HEK293 (cell line): ENCODE measurements around the gene IRF2.

ENCODE experiments used
- CTCF ChIA-PET: fragments of 350-600 bp; formaldehyde crosslinking; extraction: SDS; loops from one replicate; lab custom pipeline; 2021; ENCODE audit warnings: antibody characterized with exemption; lab: Yijun Ruan, JAX
- POLR2A ChIA-PET: fragments of 300-600 bp; formaldehyde crosslinking; extraction: SDS; loops from one replicate; lab custom pipeline; 2020; ENCODE audit warnings: antibody characterized with exemption, inconsistent platforms; lab: Yijun Ruan, JAX
- H3K27ac ChIP-seq: fragments of 200-500 bp; sonication (Bioruptor generic); 2 replicates; pipeline ENCODE4 v1.5.1; 2014; ENCODE audit warnings: low read depth, low read length, control low read depth, inconsistent platforms; ENCODE audit errors: extremely low read depth
- H3K36me3 ChIP-seq, 2 experiments: fragments of 200-500 bp in 1 of 2; sonication (Bioruptor generic) in 1 of 2; 1 replicate in 1 of 2; 2 replicates in 1 of 2; pipeline ENCODE4 v1.5.1; 2014 to 2017; ENCODE audit warnings: inconsistent platforms in 2 of 2, low read length in 2 of 2; ENCODE audit not compliant: control insufficient read depth in 2 of 2, insufficient read depth in 1 of 2
- H3K4me1 ChIP-seq: fragments of 200-500 bp; sonication (Bioruptor generic); 2 replicates; pipeline ENCODE4 v1.5.1; 2014; ENCODE audit warnings: mild to moderate bottlenecking, low read length, inconsistent platforms; ENCODE audit not compliant: control insufficient read depth, insufficient read depth
- H3K4me3 ChIP-seq: 2 replicates; pipeline ENCODE4 v1.5.1; 2011; ENCODE audit warnings: low read depth, mild to moderate bottlenecking, control low read depth, low read length, moderate library complexity
- H3K9me3 ChIP-seq: fragments of 200-500 bp; sonication (Bioruptor generic); 2 replicates; pipeline ENCODE4 v1.5.1; 2014; ENCODE audit warnings: low read depth, low read length, inconsistent platforms; ENCODE audit not compliant: control insufficient read depth, insufficient read depth
- HOXD13 ChIP-seq: sonication (generic); formaldehyde crosslinking; IDR thresholded peaks from 2 replicates; pipeline ENCODE4 v1.8.0; 2022; ENCODE audit warnings: missing genetic modification reagents, borderline replicate concordance
- KLF1 ChIP-seq: fragments of 450-650 bp; formaldehyde crosslinking; IDR thresholded peaks from 2 replicates; pipeline ENCODE4 v1.5.1; 2016; ENCODE audit warnings: missing biosample characterization, missing genetic modification characterization
- MYNN ChIP-seq: fragments of 450-650 bp; formaldehyde crosslinking; IDR thresholded peaks from 2 replicates; pipeline ENCODE4 v1.5.1; 2016; ENCODE audit warnings: missing biosample characterization, missing genetic modification characterization, borderline replicate concordance
- MZF1 ChIP-seq: fragments of 450-650 bp; formaldehyde crosslinking; IDR thresholded peaks from 2 replicates; pipeline ENCODE4 v1.5.1; 2017; ENCODE audit warnings: missing biosample characterization, missing genetic modification characterization, borderline replicate concordance
- ZNF223 ChIP-seq: fragments of 450-650 bp; formaldehyde crosslinking; IDR thresholded peaks from 2 replicates; pipeline ENCODE4 v1.5.1; 2016; ENCODE audit warnings: missing biosample characterization, missing genetic modification characterization
- ZNF23 ChIP-seq: fragments of 450-650 bp; formaldehyde crosslinking; IDR thresholded peaks from 2 replicates; pipeline ENCODE4 v1.5.1; 2016; ENCODE audit warnings: missing biosample characterization, missing genetic modification characterization, borderline replicate concordance
- ZNF292 ChIP-seq: fragments of 450-650 bp; formaldehyde crosslinking; IDR thresholded peaks from 2 replicates; pipeline ENCODE4 v1.5.1; 2016; ENCODE audit warnings: low read depth, missing biosample characterization, missing genetic modification characterization, borderline replicate concordance
- ZNF510 ChIP-seq: fragments of 450-650 bp; formaldehyde crosslinking; IDR thresholded peaks from 2 replicates; pipeline ENCODE4 v1.5.1; 2018; ENCODE audit warnings: mild to moderate bottlenecking, missing genetic modification characterization, missing biosample characterization; ENCODE audit not compliant: insufficient replicate concordance
- ZNF560 ChIP-seq: fragments of 450-650 bp; formaldehyde crosslinking; IDR thresholded peaks from 2 replicates; pipeline ENCODE4 v1.5.1; 2017; ENCODE audit warnings: missing biosample characterization, missing genetic modification characterization, borderline replicate concordance
- ZNF571 ChIP-seq: fragments of 450-650 bp; formaldehyde crosslinking; IDR thresholded peaks from 2 replicates; pipeline ENCODE4 v1.5.0; 2017; ENCODE audit warnings: missing biosample characterization, missing genetic modification characterization
- ZNF610 ChIP-seq: fragments of 450-650 bp; formaldehyde crosslinking; IDR thresholded peaks from 2 replicates; pipeline ENCODE4 v1.5.1; 2016; ENCODE audit warnings: missing biosample characterization, missing genetic modification characterization, borderline replicate concordance
- ZNF660 ChIP-seq: fragments of 450-650 bp; IDR thresholded peaks from 2 replicates; pipeline ENCODE4 v1.5.1; 2018; ENCODE audit warnings: missing biosample characterization, mild to moderate bottlenecking, missing genetic modification characterization
- ZNF792 ChIP-seq: fragments of 450-650 bp; formaldehyde crosslinking; IDR thresholded peaks from 2 replicates; pipeline ENCODE4 v1.5.1; 2016; ENCODE audit warnings: missing biosample characterization, missing genetic modification characterization
- ZNF830 ChIP-seq: fragments of 450-650 bp; IDR thresholded peaks from 2 replicates; pipeline ENCODE4 v1.5.0; 2018; ENCODE audit warnings: missing biosample characterization, missing genetic modification characterization, low read depth, mild to moderate bottlenecking, moderate library complexity
- TF ChIP-seq, protein P1 (sequence below): fragments of 450-650 bp; formaldehyde crosslinking; optimal IDR thresholded peaks from 2 replicates; pipeline ENCODE3; 2016; ENCODE audit warnings: missing biosample characterization, mild to moderate bottlenecking, missing genetic modification characterization
- TF ChIP-seq, protein P2 (sequence below): fragments of 450-650 bp; formaldehyde crosslinking; IDR thresholded peaks from 2 replicates; pipeline ENCODE4 v1.5.1; 2016; ENCODE audit warnings: missing biosample characterization, missing genetic modification characterization
- TF ChIP-seq, protein P3 (sequence below): fragments of 450-650 bp; IDR thresholded peaks from 2 replicates; pipeline ENCODE4 v1.5.1; 2018; ENCODE audit warnings: missing biosample characterization, missing genetic modification characterization
- TF ChIP-seq, protein P4 (sequence below): fragments of 450-650 bp; formaldehyde crosslinking; IDR thresholded peaks from 2 replicates; pipeline ENCODE4 v1.5.1; 2016; ENCODE audit warnings: missing biosample characterization, missing genetic modification characterization
- TF ChIP-seq, protein P5 (sequence below): fragments of 450-650 bp; formaldehyde crosslinking; IDR thresholded peaks from 2 replicates; pipeline ENCODE4 v1.5.1; 2016; ENCODE audit warnings: missing biosample characterization, missing genetic modification characterization, borderline replicate concordance

IRF2 gene

DNA sequence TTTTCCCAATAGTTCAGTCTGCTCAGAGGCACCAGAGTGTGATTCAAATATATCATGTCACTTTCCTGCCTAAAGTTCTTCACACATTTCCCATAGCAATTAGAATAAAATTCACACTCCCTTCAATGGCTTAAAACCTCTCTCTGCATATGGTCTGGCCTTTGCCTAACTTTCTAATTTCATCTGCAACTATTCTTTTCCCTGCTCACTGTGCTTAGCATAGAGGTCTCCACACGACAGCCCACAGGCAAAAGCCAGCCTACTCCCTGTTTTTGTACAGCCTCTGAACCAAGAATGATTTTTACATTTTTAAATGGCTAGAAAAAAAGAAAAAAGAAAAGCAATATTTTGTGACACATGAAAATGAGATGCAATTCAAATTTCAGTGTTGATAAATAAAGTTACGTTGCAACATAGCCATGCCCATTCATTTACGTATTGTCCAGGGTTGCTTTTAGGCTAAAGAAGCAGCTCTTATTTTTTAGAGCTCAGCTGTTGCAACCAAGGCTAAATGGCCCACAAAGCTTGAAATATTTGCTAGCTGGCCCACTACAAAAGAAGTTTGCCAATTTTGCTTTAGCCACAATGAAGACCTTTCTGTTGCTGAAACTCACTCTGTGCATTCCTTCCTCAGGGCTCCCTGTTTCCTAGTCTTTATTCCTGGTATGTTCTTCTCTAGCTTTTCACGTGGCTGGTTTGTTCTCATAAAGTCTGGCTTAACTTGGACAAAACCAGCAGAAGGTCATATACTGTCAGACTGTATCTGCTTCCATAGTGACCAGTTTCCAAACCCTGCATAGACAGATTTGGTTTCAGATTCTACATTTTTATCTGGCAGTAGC is 26.6 kb upstream of the IRF2 start (continued):
- TF ChIP-seq, protein P1, sequence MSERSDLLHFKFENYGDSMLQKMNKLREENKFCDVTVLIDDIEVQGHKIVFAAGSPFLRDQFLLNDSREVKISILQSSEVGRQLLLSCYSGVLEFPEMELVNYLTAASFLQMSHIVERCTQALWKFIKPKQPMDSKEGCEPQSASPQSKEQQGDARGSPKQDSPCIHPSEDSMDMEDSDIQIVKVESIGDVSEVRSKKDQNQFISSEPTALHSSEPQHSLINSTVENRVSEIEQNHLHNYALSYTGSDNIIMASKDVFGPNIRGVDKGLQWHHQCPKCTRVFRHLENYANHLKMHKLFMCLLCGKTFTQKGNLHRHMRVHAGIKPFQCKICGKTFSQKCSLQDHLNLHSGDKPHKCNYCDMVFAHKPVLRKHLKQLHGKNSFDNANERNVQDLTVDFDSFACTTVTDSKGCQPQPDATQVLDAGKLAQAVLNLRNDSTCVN: no peak
- TF ChIP-seq ZNF560 (tag by site-specific recombination) (no peak), ZNF292 (no peak), MYNN (tag by site-specific recombination) (no peak)

DNA sequence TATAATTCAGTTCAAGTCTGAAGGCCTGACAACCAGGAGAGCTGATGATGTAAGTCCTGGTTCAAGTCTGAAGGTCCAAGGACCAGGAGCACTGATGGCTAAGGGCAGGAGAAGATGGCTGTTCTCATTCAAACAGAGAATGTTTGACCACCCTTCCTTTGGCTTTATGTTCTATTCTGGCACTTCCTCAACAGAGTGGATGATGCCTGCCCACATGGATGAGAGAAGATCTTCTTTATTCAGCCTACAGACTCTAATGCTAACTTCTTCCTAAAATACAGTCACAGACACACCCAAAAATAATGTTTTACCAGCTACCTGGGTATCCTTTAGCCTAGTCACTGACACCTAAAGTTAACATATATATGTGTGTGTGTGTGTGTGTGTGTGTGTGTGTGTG is 25.6 kb upstream of the IRF2 start:
- H3K27ac ChIP-seq: no peak overlapping the region
- POLR2A ChIA-PET: no interaction called here
- H3K36me3 ChIP-seq: no peaks in the 10 kb centered on the region
- no peak overlapping the region for H3K4me3 ChIP-seq
- H3K4me1 ChIP-seq: no peaks in the 10 kb centered on the region
- CTCF ChIA-PET: no interaction called here
- no peaks in the 10 kb centered on the region for H3K9me3 ChIP-seq
- no peak for TF ChIP-seq ZNF571 (tag by site-specific recombination)

DNA sequence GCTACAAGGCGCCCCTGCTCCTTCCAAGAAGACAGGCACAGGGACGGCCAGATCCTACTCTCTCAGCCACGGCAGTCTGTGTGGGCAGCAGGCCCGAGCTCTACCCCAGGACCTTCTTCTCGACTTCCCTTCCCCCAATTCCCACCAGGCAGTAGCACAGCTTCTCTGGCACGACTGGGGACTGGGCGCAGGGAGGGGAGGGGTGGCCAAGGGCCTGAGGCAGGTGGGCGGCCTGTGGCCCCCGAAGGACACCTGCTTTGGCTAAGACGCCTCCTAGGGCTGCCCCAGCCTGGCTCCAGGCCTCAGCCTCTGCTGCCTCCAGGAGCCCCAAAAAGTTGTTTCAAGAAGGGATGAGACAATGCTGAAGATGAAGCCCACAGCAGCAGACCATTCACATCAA is 24.2 kb upstream of the IRF2 start:
- TF ChIP-seq KLF1: no peak
- TF ChIP-seq MZF1: no peak
- no peak for TF ChIP-seq ZNF660 (tag by site-specific recombination)
- TF ChIP-seq ZNF23 (tag by site-specific recombination): no peak
- no peak for TF ChIP-seq HOXD13 (CRISPR knock-in tag)
- TF ChIP-seq ZNF792 (tag by site-specific recombination): no peak
- TF ChIP-seq, protein P2, sequence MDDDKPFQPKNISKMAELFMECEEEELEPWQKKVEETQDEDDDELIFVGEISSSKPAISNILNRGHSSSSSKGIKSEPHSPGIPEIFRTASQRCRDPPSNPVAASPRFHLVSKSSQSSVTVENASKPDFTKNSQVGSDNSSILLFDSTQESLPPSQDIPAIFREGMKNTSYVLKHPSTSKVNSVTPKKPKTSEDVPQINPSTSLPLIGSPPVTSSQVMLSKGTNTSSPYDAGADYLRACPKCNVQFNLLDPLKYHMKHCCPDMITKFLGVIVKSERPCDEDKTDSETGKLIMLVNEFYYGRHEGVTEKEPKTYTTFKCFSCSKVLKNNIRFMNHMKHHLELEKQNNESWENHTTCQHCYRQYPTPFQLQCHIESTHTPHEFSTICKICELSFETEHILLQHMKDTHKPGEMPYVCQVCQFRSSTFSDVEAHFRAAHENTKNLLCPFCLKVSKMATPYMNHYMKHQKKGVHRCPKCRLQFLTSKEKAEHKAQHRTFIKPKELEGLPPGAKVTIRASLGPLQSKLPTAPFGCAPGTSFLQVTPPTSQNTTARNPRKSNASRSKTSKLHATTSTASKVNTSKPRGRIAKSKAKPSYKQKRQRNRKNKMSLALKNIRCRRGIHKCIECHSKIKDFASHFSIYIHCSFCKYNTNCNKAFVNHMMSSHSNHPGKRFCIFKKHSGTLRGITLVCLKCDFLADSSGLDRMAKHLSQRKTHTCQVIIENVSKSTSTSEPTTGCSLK: no peak
- TF ChIP-seq, protein P1: no peak
- no peak for TF ChIP-seq ZNF510 (tag by site-specific recombination)
- TF ChIP-seq, protein P3, sequence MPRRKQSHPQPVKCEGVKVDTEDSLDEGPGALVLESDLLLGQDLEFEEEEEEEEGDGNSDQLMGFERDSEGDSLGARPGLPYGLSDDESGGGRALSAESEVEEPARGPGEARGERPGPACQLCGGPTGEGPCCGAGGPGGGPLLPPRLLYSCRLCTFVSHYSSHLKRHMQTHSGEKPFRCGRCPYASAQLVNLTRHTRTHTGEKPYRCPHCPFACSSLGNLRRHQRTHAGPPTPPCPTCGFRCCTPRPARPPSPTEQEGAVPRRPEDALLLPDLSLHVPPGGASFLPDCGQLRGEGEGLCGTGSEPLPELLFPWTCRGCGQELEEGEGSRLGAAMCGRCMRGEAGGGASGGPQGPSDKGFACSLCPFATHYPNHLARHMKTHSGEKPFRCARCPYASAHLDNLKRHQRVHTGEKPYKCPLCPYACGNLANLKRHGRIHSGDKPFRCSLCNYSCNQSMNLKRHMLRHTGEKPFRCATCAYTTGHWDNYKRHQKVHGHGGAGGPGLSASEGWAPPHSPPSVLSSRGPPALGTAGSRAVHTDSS (tag by site-specific recombination): no peak
- no peak for TF ChIP-seq ZNF830 (tag by site-specific recombination)
- no peak for TF ChIP-seq ZNF223 (tag by site-specific recombination)
- TF ChIP-seq, protein P4, sequence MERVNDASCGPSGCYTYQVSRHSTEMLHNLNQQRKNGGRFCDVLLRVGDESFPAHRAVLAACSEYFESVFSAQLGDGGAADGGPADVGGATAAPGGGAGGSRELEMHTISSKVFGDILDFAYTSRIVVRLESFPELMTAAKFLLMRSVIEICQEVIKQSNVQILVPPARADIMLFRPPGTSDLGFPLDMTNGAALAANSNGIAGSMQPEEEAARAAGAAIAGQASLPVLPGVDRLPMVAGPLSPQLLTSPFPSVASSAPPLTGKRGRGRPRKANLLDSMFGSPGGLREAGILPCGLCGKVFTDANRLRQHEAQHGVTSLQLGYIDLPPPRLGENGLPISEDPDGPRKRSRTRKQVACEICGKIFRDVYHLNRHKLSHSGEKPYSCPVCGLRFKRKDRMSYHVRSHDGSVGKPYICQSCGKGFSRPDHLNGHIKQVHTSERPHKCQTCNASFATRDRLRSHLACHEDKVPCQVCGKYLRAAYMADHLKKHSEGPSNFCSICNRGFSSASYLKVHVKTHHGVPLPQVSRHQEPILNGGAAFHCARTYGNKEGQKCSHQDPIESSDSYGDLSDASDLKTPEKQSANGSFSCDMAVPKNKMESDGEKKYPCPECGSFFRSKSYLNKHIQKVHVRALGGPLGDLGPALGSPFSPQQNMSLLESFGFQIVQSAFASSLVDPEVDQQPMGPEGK (tag by site-specific recombination): no peak
- no peak for TF ChIP-seq ZNF610 (tag by site-specific recombination)
- TF ChIP-seq, protein P5, sequence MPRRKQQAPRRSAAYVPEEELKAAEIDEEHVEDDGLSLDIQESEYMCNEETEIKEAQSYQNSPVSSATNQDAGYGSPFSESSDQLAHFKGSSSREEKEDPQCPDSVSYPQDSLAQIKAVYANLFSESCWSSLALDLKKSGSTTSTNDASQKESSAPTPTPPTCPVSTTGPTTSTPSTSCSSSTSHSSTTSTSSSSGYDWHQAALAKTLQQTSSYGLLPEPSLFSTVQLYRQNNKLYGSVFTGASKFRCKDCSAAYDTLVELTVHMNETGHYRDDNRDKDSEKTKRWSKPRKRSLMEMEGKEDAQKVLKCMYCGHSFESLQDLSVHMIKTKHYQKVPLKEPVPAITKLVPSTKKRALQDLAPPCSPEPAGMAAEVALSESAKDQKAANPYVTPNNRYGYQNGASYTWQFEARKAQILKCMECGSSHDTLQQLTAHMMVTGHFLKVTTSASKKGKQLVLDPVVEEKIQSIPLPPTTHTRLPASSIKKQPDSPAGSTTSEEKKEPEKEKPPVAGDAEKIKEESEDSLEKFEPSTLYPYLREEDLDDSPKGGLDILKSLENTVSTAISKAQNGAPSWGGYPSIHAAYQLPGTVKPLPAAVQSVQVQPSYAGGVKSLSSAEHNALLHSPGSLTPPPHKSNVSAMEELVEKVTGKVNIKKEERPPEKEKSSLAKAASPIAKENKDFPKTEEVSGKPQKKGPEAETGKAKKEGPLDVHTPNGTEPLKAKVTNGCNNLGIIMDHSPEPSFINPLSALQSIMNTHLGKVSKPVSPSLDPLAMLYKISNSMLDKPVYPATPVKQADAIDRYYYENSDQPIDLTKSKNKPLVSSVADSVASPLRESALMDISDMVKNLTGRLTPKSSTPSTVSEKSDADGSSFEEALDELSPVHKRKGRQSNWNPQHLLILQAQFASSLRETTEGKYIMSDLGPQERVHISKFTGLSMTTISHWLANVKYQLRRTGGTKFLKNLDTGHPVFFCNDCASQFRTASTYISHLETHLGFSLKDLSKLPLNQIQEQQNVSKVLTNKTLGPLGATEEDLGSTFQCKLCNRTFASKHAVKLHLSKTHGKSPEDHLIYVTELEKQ (tag by site-specific recombination): no peak
- CTCF ChIA-PET: no interaction called here
- POLR2A ChIA-PET: no interaction called here
- Histone ChIP-seq H3K9me3 (no peaks in the 10 kb centered on the region), H3K4me1 (no peaks in the 10 kb centered on the region), H3K27ac (no peak overlapping the region), H3K4me3 (no peak overlapping the region), H3K36me3 (no peaks in the 10 kb centered on the region)
